Parathyroid adenoma (tissue), 2 donors: ENCODE results near the gene DDIT4.

ENCODE experiments used
- H2AFZ ChIP-seq: fragments of 300-600 bp; sonication (generic); one replicate; pipeline ENCODE4 v1.7.0; 2017; ENCODE audit warnings: antibody characterized with exemption, mild to moderate bottlenecking
- H3K27ac ChIP-seq: fragments of 300-600 bp; sonication (generic); one replicate; pipeline ENCODE4 v1.7.0; 2017
- H3K27me3 ChIP-seq: fragments of 300-600 bp; sonication (generic); one replicate; pipeline ENCODE4 v1.7.0; 2017; ENCODE audit warnings: low read length; ENCODE audit not compliant: control insufficient read depth, insufficient read depth
- H3K36me3 ChIP-seq: fragments of 300-600 bp; sonication (generic); one replicate; pipeline ENCODE4 v1.7.0; 2017; ENCODE audit warnings: low read length; ENCODE audit not compliant: control insufficient read depth, insufficient read depth
- H3K4me1 ChIP-seq: fragments of 300-600 bp; sonication (generic); one replicate; pipeline ENCODE4 v1.7.0; 2017; ENCODE audit warnings: control low read depth
- H3K4me2 ChIP-seq: fragments of 300-600 bp; sonication (generic); one replicate; pipeline ENCODE4 v1.7.0; 2017; ENCODE audit warnings: low read length
- H3K4me3 ChIP-seq: fragments of 300-600 bp; sonication (generic); one replicate; pipeline ENCODE4 v1.7.0; 2017; ENCODE audit warnings: low read depth, low read length
- H3K79me2 ChIP-seq: fragments of 300-600 bp; sonication (generic); one replicate; pipeline ENCODE4 v1.7.0; 2017; ENCODE audit warnings: control low read depth
- H3K9ac ChIP-seq: fragments of 300-600 bp; sonication (generic); one replicate; pipeline ENCODE4 v1.7.0; 2017; ENCODE audit warnings: mild to moderate bottlenecking
- H3K9me3 ChIP-seq: fragments of 300-600 bp; sonication (generic); one replicate; pipeline ENCODE4 v1.7.0; 2017; ENCODE audit warnings: low read length; ENCODE audit not compliant: control insufficient read depth
- TF ChIP-seq, protein P1 (sequence below): fragments of 300-600 bp; sonication (generic); IDR thresholded peaks from one replicate; pipeline ENCODE4 v1.7.0; 2017; ENCODE audit warnings: antibody characterized with exemption, mild to moderate bottlenecking
- donor health status: primary hyperparathyroidism.

DDIT4 gene

DNA sequence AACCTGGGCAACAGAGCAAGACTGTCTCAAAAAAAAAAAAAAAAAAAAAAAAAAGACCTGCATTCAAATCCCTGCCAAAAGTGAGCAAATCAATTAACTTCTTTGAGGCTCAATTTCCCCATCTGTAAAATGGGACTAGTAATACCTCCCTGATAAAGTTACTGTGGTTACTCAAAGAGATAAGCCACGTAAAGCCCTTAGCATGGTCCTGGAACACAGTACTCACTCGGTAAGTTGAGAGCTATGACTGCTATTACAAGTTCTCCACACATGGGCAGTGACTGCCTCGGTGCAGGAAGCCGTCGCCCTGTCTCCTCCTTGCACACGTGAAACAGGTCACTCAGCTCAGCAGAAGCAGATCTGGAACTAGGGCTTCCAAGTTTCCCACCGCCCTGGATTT, 37.9 kb downstream of the DDIT4 start:
- H3K4me1 ChIP-seq: peaks cover 31% of the 10 kb centered on the region

DNA sequence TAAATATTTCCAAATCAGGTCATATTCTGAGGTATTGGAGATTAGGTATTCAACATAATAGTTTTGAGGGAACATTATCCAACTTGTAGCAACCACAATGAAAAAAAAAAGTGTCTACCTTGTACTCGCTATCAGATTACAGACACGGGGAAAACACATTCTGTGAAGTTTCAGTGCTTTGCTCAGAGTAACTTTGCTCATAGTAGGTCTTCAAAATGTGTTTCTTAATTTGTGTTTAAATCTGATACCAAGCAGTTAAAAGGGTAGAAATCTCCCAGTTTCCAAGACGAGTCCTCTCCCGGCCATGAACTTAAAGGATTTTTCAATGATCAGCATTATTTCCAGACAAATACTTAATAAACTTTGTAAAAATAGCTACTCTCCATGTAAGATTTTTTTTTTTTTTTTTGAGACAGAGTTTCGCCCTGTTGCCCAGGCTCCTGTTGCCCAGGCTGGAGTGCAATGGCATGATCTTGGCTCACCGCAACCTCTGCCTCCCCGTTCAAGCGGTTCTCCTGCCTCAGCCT, 39.2 kb downstream of the DDIT4 start:
- H3K4me1 ChIP-seq: peaks cover 37% of the 10 kb centered on the region

More for the DNA sequence above, 37.9 kb downstream of the DDIT4 start:
- Histone ChIP-seq H3K4me2 (no peak overlapping the region), H3K4me3 (no peak overlapping the region), H3K9ac (no peak overlapping the region), H2AFZ (no peak overlapping the region), H3K27me3 (no peaks in the 10 kb centered on the region), H3K79me2 (no peaks in the 10 kb centered on the region), H3K9me3 (no peaks in the 10 kb centered on the region), H3K36me3 (no peaks in the 10 kb centered on the region), H3K27ac (no peak overlapping the region)
- TF ChIP-seq, protein P1, sequence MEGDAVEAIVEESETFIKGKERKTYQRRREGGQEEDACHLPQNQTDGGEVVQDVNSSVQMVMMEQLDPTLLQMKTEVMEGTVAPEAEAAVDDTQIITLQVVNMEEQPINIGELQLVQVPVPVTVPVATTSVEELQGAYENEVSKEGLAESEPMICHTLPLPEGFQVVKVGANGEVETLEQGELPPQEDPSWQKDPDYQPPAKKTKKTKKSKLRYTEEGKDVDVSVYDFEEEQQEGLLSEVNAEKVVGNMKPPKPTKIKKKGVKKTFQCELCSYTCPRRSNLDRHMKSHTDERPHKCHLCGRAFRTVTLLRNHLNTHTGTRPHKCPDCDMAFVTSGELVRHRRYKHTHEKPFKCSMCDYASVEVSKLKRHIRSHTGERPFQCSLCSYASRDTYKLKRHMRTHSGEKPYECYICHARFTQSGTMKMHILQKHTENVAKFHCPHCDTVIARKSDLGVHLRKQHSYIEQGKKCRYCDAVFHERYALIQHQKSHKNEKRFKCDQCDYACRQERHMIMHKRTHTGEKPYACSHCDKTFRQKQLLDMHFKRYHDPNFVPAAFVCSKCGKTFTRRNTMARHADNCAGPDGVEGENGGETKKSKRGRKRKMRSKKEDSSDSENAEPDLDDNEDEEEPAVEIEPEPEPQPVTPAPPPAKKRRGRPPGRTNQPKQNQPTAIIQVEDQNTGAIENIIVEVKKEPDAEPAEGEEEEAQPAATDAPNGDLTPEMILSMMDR: no peak

DNA sequence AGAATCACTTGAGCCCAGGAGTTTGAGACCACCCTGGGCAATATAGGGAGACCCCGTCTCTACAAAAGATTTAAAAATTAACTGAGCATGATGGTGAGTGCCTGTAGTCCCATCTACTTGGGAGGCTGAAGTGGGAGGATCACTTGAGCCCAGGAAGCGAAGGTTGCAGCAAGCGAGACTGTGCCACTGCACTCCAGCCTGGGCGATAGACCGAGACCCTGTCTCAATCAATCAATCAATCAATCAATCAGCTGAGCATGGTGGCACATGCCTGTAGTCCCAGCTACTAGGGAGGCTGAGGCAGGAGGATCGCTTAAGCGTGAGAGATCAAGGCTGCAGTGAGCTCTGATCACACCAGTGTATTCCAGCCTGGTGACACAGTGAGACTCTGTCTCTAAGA, 40.5 kb downstream of the DDIT4 start:
- Histone ChIP-seq H3K9me3 (no peaks in the 10 kb centered on the region), H3K27me3 (no peaks in the 10 kb centered on the region), H3K79me2 (no peaks in the 10 kb centered on the region), H3K4me3 (no peak overlapping the region), H2AFZ (no peak overlapping the region), H3K9ac (no peak overlapping the region), H3K27ac (no peak overlapping the region), H3K36me3 (no peaks in the 10 kb centered on the region), H3K4me1 (peaks cover 42% of the 10 kb centered on the region), H3K4me2 (no peak overlapping the region)
- TF ChIP-seq, protein P1: no peak

More for the DNA sequence above, 39.2 kb downstream of the DDIT4 start:
- no peaks in the 10 kb centered on the region for H3K27me3 ChIP-seq
- TF ChIP-seq, protein P1: no peak
- no peak overlapping the region for H3K4me3 ChIP-seq
- no peaks in the 10 kb centered on the region for H3K9me3 ChIP-seq
- no peaks in the 10 kb centered on the region for H3K36me3 ChIP-seq
- no peak overlapping the region for H3K9ac ChIP-seq
- H3K27ac ChIP-seq: no peak overlapping the region
- H3K4me2 ChIP-seq: no peak overlapping the region
- H3K79me2 ChIP-seq: no peaks in the 10 kb centered on the region
- no peak overlapping the region for H2AFZ ChIP-seq

DNA sequence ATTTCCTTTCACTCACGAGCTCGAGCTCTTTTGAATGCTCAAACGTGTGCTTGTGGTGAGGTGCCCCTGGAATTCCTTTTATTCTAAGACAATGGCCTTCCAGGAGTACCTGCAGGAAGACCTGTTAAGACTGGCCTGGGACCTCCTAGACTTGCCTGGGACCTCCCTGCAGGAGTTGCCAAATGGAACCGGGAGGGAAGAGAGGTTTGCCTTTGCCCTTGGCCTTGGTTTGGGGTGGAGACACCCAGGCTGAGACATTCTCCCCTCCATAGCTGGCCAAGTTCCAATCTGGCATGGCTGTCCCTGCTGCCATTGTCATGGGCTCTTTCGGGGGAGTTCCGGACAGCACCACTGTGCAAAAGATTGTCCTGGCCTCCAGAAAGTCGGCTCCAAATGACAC, 41.3 kb downstream of the DDIT4 start:
- Histone ChIP-seq H3K36me3 (no peaks in the 10 kb centered on the region), H3K79me2 (no peaks in the 10 kb centered on the region), H3K4me1 (peaks cover 41% of the 10 kb centered on the region), H3K9me3 (no peaks in the 10 kb centered on the region), H3K27me3 (no peaks in the 10 kb centered on the region), H3K4me3 (no peak overlapping the region), H3K27ac (peak overlapping the region; percentile 79), H3K4me2 (no peak overlapping the region), H3K9ac (no peak overlapping the region), H2AFZ (peak overlapping the region; percentile 68)
- TF ChIP-seq, protein P1: no peak
